ENCODE data around the gene NPPA.

The NPPA gene

DNA sequence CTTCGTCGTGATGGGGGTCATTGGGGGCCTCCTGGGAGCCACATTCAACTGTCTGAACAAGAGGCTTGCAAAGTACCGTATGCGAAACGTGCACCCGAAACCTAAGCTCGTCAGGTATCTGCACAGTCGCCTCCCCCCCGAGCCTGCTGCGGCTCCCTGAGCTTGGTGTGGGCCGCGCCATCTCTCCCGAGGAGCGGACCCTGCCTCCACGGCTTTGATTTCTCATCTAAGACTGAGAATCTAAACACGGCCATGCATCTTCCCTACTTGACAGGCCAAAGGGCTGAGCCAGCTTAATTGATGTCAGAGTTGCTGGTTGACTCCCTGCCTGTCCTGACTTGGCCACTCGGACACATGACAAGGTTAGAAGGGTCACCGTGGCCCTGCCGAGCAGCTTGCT lies 19.1 kb downstream of the NPPA start:
- no peak overlapping the region for H3K4me3 ChIP-seq (ENCODE audit: low read depth, low read length)
- no peak for DNase-seq (ENCODE audit: low read depth)
- TF ChIP-seq, protein P1, sequence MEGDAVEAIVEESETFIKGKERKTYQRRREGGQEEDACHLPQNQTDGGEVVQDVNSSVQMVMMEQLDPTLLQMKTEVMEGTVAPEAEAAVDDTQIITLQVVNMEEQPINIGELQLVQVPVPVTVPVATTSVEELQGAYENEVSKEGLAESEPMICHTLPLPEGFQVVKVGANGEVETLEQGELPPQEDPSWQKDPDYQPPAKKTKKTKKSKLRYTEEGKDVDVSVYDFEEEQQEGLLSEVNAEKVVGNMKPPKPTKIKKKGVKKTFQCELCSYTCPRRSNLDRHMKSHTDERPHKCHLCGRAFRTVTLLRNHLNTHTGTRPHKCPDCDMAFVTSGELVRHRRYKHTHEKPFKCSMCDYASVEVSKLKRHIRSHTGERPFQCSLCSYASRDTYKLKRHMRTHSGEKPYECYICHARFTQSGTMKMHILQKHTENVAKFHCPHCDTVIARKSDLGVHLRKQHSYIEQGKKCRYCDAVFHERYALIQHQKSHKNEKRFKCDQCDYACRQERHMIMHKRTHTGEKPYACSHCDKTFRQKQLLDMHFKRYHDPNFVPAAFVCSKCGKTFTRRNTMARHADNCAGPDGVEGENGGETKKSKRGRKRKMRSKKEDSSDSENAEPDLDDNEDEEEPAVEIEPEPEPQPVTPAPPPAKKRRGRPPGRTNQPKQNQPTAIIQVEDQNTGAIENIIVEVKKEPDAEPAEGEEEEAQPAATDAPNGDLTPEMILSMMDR (conservative IDR thresholded peaks at IDR 0.05; ENCODE audit: low read depth, low read length), result no peak

DNA sequence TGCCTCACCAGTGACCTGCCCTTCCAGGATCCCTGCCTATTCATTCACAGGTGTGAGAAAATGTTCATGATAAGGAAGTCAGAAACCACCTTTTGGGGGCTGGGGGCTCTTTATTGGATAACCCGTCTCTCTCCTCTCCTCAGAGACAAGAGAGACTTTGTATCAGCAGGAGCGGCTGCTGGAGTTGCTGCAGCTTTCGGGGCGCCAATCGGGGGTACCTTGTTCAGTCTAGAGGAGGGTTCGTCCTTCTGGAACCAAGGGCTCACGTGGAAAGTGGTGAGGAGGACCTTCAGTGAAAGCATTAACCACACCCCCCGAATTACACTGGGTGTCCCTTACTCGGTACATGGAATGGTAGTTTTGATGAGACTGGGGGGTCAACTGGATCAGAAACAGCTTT lies 20.6 kb downstream of the NPPA start:
- no peak overlapping the region for H3K4me3 ChIP-seq (ENCODE audit: low read depth, low read length)
- TF ChIP-seq, protein P1 (conservative IDR thresholded peaks at IDR 0.05; ENCODE audit: low read depth, low read length), result no peak
- no peak for DNase-seq (ENCODE audit: low read depth)

DNA sequence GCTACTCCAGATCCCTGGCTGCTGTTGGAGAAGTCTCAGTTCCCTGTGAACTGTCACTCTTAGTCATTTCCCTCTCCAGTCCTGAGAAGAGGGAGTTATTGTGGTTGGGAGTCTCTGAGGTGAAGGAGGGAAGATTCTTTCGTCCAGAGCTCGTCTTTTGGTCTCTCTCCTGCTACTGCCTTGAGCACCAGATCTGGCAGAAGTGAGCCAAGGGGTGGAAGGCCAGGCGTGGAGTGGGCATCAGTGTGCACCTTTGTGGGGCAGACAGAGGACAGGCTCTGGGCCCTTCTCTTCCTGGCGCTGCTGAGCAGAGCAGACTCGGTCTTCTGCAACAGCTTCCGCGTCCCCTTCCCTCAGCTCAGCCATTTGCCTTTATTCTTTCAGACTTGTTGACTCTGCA lies 22.5 kb downstream of the NPPA start:
- TF ChIP-seq, protein P1 (conservative IDR thresholded peaks at IDR 0.05; ENCODE audit: low read depth, low read length), result no peak
- no peak for DNase-seq (ENCODE audit: low read depth)
- no peak overlapping the region for H3K4me3 ChIP-seq (ENCODE audit: low read depth, low read length)

DNA sequence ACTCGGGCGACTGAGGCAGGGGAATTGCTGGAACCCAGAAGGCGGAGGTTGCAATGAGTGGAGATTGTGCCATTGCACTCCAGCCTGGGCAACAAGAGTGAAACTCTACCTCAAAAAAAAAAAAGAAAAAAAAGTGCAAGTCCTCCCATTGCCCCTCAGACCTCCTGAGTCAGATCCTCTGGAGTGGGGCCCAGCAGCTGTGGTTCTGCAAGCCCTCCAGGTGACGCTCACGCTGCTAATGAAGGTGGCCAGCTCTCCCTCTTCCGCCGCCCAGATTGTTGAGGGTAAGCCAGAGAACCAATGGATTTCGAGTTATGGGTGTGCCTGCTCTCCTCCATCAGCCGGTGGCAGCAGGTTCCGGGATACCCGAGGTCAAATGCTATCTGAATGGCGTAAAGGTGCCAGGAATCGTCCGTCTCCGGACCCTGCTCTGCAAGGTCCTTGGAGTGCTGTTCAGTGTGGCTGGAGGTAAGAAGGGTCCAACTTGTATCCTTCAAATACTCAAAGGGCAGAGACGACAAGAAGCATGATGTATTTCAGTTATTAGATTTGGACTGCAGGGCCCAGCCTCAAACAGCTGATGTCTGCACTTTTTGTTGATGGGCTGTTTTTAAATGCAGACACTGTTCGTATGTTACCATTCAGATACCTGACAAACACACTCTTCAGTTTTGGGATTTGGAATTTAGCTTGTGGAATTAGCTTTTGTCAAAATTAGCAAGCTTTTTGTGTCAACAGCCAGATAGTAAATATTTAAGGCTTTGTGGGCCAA lies 24.0 kb downstream of the NPPA start:
- H3K4me3 ChIP-seq (ENCODE audit: low read depth, low read length), result no peak overlapping the region
- TF ChIP-seq, protein P1 (conservative IDR thresholded peaks at IDR 0.05; ENCODE audit: low read depth, low read length), result no peak
- DNase-seq (ENCODE audit: low read depth), result no peak

DNA sequence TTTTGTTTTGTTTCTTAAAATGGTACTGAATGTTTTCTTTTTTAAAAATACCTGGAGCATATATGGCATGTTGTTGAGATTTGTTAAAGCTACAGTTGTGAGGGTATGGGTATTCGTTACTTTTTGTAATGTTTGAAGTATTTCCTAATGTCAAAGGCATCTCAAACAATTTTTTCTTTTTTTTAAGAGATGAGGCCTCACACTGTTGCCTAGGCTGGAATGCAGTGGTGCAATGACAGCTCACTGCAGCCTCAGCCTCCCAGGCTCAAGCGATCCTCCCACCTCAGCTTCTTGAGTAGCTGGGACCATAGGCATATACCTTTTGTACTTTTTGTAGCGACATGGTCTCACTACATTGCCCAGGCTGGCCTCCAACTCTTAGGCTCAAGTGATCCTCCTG lies 25.5 kb downstream of the NPPA start:
- DNase-seq (ENCODE audit: low read depth), result peak; percentile 82
- TF ChIP-seq, protein P1 (conservative IDR thresholded peaks at IDR 0.05; ENCODE audit: low read depth, low read length), result no peak
- H3K4me3 ChIP-seq (ENCODE audit: low read depth, low read length), result no peak overlapping the region

DNA sequence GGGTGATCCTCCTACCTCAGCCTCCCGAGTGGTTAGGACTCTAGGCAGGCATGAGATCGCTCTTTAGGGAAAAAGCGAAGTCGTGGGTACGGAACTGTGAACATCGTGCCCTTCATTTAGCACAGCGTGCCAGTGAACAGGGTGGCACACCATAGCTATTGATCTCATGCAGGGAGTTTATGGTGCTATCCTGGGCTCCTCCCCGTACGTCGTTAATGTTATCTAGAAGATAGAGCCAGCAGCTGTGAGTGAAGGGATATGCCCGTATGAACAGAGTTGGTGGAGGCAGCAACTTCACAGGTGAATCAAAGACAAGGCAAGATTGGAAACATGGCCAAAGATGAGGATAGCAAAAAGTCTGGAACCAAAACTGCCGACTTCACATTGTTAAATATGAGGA lies 30.4 kb downstream of the NPPA start:
- TF ChIP-seq, protein P1 (conservative IDR thresholded peaks at IDR 0.05; ENCODE audit: low read depth, low read length), result no peak
- H3K4me3 ChIP-seq (ENCODE audit: low read depth, low read length), result no peak overlapping the region
- no peak for DNase-seq (ENCODE audit: low read depth)

DNA sequence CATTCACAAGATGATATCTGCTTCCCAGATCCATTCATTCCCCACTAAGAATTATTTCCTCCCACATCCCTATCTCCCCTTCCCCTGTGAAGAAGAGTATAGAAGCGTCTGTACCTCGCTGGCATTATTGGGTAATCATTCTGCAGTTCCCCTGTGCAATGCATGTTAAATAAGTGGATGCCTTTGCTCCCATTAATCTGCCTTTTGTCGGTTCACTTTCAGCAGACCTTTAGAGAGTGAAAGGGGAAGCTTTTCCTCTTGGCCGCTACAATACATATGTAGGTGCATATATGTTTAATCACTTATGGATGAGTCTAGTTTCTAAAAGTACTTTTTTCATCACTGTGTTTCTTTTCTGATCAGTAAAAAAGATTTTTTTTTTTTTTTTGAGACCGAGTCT lies 34.6 kb downstream of the NPPA start:
- TF ChIP-seq, protein P1 (conservative IDR thresholded peaks at IDR 0.05; ENCODE audit: low read depth, low read length), result no peak
- H3K4me3 ChIP-seq (ENCODE audit: low read depth, low read length), result no peak overlapping the region
- no peak for DNase-seq (ENCODE audit: low read depth)

Data from choroid plexus epithelial cell (primary cell).